EL (cell line): ENCODE measurements around the gene DPP10.
"Not testable (repeated sequence)": the region's sequence is repeated elsewhere in the genome, so short reads cannot be mapped to it uniquely, and the experiment has no call there.

ENCODE experiments used
- DNase-seq: peaks from one replicate; pipeline ENCODE4 v3.0.0-alpha.2; 2016

The DPP10 gene

DNA sequence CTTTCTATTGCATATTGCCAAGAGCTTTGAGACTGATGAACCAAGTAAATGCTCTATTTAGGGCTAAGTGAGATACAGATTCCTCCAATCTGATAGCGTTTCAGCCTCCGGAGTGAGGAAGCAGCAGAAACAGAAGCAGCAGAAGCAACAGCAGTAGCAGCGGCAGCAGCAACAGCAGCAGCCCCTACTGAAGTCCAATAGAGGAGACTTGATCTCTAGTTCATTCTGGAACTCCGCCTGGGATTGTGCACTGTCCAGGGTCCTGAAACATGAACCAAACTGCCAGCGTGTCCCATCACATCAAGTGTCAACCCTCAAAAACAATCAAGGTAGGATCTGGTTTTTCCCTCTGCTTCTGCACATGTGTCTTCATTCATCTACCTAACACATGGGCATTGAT, at the start of gene DPP10:
TSS of gene DPP10 (plus strand) at position 132 of the 400 bp plus-strand sequence.
- DNase-seq, result no peak

DNA sequence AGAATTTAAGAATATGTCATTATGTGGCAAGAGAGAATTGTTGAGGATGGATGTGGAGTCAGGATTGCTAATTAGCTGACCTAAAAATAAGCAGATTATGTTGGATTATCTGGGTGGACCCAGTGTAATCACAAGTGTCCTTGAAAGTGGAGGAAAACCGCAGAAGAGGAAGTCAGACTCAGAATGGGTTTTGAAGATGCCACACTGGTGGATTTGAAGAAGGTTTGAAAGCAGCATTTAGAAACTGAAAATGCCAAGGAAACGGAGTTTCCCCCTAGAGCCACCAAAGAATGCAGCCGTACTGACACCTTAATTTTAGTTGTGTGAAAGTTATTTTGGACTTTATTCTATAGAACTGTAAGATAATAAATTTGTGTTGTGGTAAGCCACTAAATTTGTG, 41.6 kb upstream of the DPP10 start:
- no peak for DNase-seq

DNA sequence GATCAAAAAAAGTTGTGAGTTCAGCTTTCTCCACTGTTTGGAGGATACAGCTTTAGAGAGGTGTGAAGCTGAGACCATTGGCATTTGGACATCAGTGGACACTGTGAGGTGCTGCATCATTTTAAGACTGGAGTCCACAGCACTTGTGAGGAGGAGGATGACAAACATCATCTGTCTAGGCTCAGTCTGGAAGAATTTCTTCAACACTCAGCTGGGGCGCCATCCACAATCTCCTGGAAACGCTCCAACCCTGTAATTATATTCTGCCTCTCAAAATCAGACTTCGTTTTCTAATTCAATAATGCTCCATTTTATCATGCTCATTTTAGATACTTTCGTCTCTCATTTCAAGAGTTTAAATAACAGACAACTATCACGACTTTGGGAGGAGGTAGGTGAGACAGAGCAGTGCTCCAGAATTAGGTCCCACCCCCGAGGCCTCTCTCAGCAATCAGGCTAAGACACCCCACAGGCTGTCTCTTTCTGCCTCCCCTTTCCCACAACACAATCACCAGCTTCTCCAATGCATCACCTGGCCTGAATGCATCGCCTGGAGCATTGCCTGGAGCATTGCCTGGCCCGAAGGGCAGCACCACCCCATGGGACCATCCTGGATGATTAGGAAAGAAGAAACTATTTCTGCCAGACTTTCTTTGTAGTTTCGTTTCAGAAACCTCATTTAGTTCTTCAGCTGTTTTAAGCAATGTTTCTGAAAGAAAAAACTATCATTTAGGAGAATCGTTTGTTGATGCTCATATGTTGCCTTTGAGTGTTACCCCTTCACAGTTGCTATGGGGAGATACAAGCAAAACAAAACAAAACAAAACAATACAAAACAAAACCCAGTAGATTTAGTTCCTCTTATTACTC, 37.0 kb upstream of the DPP10 start:
- DNase-seq, result no peak

DNA sequence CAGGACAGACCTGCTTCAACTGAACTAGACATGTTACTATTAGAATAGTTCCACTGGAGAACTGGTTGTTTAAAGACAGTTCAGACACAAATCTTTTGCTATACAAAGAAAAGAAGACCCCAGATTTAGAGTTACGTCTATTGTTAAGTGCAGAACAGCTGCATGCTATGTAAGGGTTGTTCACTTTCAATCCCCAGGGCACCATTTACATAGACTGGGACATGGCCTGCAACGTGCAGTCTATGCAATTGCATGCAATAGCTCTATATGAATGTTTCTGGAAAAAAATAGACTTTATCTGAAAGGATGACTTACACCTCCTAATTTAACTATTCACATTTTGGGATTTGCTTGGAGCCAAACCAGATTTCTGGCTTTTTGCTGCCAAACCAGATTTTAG, 36.1 kb upstream of the DPP10 start:
- DNase-seq, result no peak

DNA sequence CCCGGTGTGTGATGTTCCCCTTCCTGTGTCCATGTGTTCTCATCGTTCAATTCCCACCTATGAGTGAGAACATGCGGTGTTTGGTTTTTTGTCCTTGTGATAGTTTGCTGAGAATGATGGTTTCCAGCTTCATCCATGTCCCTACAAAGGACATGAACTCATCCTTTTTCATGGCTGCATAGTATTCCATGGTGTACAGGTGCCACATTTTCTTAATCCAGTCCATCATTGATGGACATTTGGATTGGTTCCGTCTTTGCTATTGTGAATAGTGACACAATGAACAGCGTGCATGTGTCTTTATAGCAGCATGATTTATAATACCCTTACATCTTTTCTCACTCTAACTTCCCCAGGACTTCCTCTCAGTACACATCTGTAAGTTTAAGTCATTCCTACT, 35.1 kb upstream of the DPP10 start:
- not testable (repeated sequence) for DNase-seq

DNA sequence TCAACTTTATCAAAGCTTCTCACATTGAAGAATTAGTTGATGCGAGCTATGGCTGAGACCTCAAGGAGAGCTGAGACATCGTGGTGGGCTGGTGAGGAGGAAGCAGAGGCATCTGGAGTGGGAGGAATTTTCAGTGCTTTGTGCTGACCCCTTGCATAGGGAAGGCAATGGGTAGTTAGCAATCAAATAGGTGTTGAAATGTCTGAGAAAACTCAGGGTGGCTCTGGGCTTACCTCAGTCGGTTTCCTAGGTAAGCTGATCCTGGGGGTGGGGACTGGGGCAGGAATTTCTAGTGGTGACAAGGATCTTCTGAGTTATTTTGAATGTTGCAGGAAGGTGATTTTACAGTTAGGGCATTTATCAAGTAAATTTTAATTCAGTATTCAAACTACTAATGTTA, 20.7 kb upstream of the DPP10 start:
- no peak for DNase-seq

DNA sequence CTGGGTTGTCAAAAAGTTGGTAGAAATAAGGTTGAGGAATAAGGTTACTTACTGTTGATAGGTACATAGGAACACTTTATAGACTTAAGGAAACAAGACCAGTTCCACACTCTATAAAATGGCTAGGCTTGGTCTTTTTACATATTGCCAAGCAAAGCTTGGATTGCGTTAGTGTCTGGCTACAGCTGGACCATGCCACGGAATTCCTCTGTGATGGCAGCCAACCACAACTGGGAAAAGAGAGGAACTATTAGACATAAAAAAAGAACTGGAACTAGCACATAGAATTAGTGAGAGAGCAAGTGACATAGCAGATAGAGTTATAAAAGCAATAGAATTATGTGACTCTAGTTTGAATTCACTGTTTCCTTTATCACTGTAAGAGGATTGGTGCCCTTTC, 17.7 kb upstream of the DPP10 start:
- DNase-seq, result no peak

DNA sequence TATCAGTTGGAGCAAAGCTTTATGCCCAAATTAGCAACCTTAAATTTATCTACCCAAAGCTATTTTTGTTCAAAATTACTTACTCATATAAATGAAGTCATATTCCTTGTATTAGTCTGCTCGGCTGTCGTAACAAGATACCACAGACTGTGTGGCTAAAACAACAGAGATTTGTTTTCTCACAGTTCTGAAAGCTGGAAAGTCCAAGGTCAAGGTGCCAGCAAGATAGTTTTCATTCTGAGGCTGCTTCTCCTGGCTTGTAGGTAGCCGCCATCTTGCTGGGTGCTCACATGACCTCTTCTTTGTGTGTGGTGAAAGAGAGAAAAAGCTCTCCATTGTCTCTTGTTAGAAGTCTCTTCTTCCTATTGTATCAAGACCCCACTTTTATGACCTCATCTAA, 15.7 kb upstream of the DPP10 start:
- DNase-seq, result no peak

DNA sequence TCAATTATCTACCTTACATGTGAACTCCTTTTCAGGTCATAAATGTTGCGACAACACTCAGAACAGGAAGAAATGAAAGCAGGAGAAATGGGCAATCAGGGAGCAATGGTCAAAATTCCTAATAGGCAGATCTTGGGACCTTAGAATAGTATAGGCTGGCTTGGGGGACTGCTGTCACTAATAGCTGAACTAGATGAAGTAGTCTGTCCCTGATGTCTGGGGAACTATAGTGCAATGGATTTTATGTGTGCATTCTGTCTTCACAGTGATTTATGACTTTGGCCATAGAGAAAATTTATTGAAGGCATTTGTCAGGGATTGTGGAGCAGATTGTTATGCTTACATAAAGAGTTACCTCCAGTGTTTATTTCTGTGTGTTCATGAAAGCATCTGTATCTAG, 6.1 kb upstream of the DPP10 start:
- DNase-seq, result no peak

DNA sequence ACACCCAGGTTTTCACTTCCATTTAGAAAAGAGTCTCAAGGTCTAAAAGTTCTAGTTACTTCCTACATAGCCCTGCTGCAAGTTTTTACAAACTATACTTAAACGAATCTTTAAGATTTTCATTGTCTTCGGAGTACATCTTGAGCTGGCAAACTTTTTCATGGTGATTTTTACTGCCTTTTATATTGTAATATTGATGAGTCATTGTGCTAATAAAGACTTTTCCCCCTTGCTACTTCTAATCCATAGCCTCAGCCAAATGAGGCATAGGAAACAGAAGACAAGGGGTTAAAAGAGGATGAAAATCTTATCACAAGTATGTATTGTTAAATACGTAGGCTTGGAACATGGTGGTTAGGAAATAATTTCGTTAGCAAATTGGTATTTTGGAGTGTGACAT, 4.1 kb downstream of the DPP10 start:
- DNase-seq, result no peak

DNA sequence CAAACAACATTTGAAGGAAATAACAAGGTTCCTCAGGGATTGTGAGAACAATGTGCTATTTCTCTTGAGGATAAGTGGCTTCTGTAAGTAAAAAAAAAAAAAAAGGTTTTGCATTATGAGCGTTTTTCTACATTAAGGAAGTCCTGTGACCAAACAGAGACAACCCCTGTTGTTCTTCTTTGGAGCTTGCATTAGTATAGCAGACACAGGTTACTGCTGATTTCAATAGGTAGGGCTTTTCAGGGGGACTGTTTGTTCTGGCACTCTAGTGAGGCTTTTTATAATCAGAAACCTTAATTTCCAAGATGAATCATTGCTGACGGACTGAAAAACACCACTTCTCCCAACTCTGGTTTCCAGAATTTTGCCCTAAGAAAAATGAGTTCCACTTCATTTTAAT, 8.2 kb downstream of the DPP10 start:
- DNase-seq, result no peak

DNA sequence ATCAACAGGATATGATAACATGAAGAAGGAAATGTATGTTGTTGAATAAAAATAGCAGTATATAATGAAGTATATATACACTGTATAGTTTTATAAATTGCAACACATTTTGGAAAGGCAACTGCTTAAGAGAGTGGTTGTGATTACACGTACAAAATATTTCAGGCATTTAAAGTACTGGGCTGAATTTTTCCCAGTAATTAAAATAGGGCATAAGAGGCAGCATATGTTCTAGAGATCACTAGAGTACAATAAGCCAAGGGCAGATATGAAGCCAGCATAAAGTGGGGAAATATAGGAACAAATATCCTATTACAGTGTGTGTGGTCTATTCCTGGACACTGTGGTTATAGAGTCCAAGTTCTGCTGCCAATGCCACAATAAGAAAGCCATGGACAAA, 14.1 kb downstream of the DPP10 start:
- DNase-seq, result no peak

DNA sequence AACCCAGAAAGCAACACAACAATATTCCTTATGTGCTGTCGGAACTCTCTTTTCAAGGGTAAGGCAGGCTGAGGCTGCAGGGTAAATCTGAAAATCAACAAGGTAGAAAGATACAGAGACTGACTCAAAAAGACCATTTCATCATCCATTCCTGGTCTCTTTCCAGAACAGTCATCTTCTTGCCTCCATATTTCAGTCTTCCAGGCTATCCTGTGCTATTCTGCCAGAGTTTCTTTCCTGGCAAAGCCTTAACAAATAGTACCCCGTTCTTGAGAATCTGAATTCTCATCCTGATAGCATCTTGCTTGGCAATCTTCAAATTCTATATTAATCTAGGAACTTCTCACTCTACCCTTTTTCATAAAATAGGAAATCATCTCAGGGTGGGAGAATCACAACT, 15.5 kb downstream of the DPP10 start:
- DNase-seq, result no peak

DNA sequence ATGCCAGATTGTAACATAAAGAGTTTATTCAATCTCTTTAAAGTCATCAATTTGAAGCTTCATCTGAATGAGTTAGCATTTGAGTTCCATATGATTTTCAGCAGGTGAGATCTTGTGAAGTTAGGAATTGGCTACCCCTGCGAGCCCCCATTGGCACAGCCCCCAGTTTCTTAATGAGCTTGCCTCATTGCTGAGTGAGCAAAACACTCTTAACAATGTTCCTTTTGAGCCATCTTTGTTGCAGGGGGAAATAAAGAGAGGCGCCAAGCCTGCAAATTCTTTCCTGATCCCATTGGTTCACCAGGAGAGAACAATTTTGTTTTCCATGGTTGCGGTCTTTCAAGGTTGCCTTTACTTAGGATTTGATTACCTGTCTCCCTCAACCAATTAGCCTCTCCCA, 18.7 kb downstream of the DPP10 start:
- DNase-seq, result no peak

DNA sequence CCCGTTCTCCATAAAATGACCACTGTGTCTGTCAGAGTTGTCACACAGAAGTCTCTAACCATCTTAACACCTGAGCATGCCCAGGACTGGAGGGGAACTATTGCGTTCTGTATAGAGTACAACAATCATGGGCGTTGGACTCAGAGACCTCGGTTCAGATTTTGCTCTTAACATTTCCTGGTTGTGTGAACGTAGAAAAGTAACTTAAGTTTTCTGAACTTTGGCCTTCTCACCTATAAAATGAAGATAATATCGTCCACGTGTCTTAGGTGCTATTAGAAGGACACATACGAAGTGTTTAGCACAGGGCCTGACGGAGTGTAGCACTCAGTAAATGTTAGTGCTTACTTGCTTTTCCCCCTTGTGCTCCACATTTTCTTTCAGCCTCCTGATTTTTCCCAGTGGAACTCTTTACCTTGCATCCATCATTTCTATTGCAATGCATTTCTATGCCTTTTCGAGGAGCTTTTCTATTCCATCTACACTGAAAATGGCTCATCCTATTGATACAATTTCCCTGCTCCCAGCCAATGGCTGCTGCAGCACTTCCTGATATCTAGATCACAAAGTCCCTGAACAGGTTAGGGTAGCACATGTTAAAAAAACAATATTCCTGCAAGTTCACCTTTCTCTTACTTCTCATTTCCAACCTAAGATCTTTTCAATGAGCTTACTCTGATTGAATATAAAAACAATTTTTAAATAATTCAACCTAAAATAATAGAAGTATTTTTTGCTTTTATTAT, 22.7 kb downstream of the DPP10 start:
- DNase-seq, result no peak

DNA sequence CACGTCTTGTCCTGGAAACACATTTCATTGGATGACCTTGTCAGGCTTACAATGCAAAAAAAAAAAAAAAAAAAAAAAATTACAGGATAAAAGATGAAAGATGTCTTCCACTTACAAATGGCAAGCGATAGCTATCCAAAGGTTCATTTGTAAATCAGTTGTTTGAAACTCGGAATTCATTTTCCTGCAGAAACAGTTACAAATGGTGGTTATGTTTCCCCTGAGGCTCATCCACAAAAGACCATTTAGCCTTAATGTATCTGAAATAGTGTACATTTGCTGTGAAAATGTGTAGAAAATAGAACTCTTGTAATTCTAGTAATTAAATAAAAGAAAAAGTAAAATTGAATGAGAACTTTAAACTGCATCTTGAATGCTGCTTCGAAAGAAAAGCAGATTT, 25.9 kb downstream of the DPP10 start:
- DNase-seq, result no peak

DNA sequence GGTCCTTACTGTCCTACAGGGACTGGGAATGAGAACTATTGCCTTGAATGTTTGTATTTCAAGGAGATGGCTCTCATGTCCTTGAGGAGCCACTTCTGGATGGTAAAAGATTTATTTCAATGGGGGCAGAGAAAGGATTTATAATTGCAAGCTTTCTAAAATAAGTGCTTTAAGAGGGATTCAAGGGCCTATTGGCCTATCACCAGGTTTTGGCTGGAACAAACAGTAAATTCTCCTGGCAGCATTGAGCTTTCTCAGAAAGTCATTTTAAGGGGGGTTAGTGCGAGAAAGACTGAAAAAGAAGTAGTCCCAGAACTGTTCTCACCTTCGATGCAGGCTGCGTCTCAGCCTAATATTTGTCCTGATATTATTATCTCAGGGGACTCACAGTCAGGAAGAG, 29.8 kb downstream of the DPP10 start:
- no peak for DNase-seq

DNA sequence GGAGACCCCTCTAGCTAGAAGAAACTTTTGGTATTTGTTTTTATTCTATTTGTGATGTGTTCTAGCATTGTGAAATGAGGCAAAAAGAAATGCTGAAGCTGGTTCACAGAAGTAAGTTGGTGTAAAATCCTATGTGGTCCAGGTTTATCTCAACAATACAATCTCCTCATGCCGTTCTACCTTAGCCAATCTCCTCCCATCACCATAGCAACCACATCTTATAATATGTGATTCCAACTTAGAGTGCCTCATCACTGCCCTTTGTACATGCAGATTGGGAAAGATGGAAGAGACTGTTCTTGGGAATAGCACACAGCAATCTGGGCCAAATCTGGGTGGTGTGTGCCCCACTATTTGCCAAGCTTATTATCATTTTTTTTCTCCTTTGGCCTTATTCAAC, 30.3 kb downstream of the DPP10 start:
- no peak for DNase-seq

DNA sequence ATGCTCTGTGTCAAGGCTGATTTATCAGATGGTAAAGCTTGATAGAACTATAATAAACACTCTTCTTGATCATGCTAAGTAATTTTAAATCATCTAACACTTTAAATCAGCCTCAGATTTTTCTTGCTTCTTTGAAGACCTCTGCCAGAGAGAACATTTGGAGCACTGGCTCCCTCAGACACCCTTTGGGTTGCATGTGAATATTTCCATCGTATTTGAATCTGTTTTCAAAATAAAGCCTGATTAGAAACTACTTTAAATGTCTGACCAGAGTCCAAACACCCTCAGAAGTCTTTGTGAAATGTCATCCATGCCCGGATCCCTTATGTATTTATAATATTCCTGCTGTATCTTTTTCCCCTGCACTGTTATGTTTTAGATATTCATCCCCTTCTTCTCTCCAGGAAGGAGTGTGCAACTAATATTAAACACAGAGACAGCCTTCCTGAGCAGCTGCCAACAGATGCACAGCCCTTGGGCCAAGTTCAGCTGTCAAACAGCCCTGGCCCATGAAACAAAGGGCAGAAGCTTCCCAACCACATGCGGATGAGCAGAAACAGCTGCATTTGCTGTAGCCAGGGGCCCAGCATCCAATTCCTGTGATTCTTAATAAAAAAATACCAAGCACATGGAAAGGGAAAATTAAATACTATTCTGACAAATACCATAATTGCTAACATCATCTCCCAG, 46.5 kb downstream of the DPP10 start:
- DNase-seq, result no peak

DNA sequence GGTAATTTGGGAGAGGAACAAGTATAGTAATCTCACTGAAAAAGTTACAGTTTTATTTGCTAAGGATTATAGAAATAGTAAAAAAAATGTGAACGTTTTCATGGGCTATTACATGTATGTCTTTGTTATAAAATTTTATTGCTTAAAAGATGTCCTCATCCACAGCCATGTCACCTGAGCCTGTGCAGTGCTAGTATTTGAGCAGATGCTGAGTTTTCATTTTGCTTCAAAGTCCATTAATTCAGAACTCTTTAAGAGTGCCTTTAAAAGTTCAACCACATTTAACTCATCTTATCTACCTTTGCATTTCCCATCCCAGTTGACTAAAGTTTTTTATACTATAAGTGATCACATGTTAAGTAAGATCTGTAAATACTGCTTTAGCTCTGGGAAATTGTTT, 52.6 kb downstream of the DPP10 start:
- DNase-seq, result no peak

DNA sequence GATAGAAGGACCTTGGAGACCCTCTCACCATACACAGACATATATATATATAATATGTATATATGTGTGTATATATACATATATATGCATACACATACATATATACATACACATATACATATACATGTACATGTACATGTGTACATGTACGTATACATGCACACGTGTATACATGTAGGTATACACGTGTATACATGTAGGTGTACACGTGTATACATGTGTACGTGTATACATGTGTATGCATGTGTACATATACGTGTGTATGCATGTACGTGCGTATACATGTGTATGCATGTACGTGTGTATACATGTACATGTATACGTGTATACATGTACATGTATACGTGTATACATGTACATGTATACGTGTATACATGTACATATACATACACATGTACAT, 54.5 kb downstream of the DPP10 start:
- no peak for DNase-seq

DNA sequence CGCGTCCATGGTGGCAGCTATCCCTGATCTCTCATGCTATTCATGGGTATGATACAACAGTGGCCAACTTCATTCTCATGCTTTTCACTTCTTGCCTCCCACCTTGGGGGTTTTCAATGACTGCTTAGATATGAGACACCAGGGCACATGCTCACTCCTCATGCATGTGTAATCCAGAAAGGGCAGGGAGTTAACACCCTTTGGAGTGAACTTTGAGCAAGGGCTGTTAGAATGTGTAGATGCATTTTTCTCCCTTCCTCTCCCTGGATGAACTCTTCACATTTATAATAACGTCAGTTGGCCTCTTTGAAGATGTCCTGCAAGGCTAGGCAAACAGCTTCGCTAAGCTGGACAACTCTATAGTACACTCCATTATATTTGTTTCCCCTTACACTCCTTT, 56.7 kb downstream of the DPP10 start:
- DNase-seq, result no peak

DNA sequence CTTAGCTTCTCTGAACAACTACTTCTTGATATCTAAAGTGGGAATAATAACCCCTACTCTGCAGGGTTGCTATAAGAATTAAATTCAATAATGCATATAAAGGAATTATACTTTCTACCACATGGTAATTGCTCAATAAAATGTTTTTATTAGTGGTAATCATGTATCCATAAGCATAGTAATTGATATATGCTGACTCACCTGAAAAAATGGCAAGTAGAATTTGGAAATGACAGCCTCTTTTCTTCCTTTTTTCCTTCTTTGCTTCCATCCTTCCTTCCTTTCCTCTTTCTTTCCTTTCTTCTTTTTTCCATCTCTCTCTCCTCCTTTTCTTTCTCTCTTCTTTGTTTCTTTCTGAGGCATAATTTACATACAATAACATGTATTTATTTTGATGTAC, 65.3 kb downstream of the DPP10 start:
- DNase-seq, result no peak

DNA sequence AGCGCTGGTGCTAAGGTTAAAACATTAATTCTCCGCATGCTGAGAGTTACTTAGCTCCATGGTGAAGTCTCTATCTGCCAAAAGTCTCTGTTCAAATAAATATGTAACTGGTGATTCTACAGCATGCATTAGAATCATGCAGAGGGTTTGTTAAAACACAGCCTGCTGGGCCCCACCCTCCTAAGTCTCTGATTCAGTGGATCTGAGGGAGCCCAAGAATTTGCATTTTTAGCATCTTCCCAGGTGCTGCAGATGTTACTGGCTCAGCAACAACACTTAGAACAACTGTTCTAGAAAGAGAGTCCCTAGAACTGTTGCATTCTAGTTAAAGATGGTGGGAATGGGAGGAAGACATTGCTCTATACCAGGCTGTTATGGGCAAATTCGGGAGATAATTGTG, 73.4 kb downstream of the DPP10 start:
- DNase-seq, result no peak
